Astrocyte (in vitro differentiated cells and primary cell): Measurements from ENCODE around the gene CAGE1. TPM values are rescaled to one million over a fixed set of nuclear protein-coding genes. Genes with fewer than 3 reads are reported as not detected.

Source experiments
- DNase-seq: peaks from one replicate; pipeline ENCODE4 v3.0.0-alpha.2; 2010; ENCODE audit warnings: low read depth
- FAIRE-seq: peaks from 2 replicates; lab custom pipeline; 2011; peaks lifted over from hg19 to GRCh38; lab: Jason Lieb, UNC
- H2AFZ ChIP-seq: 2 replicates; pipeline ENCODE4 v1.6.0; 2012; ENCODE audit warnings: low read depth, low read length, inconsistent platforms
- H3K27ac ChIP-seq: 2 replicates; pipeline ENCODE4 v1.5.1; 2011; ENCODE audit warnings: low read depth, low read length, inconsistent platforms
- H3K27me3 ChIP-seq: 2 replicates; pipeline ENCODE4 v1.6.0; 2011; ENCODE audit warnings: low read length, inconsistent platforms; ENCODE audit not compliant: insufficient read depth
- H3K36me3 ChIP-seq: 2 replicates; pipeline ENCODE4 v1.5.1; 2011; ENCODE audit warnings: low read length, inconsistent platforms; ENCODE audit not compliant: insufficient read depth
- H3K4me1 ChIP-seq: 2 replicates; pipeline ENCODE4 v1.5.1; 2011; ENCODE audit warnings: low read length, inconsistent platforms; ENCODE audit not compliant: insufficient read depth
- H3K4me2 ChIP-seq: 2 replicates; pipeline ENCODE4 v1.6.0; 2012; ENCODE audit warnings: low read length, inconsistent platforms
- H3K4me3 ChIP-seq: 2 replicates; pipeline ENCODE4 v1.5.1; 2011; ENCODE audit warnings: low read depth, mild to moderate bottlenecking, low read length, inconsistent platforms; ENCODE audit not compliant: insufficient read depth
- H3K79me2 ChIP-seq: 2 replicates; pipeline ENCODE4 v1.6.0; 2012; ENCODE audit warnings: mild to moderate bottlenecking, low read length, inconsistent platforms; ENCODE audit not compliant: insufficient read depth
- H3K9ac ChIP-seq: 2 replicates; pipeline ENCODE4 v1.6.0; 2012; ENCODE audit warnings: mild to moderate bottlenecking, low read length, inconsistent platforms
- H3K9me3 ChIP-seq: 2 replicates; pipeline ENCODE4 v1.5.1; 2012; ENCODE audit warnings: low read depth, mild to moderate bottlenecking, low read length, inconsistent platforms; ENCODE audit not compliant: insufficient read depth
- H4K20me1 ChIP-seq: 2 replicates; pipeline ENCODE4 v1.6.0; 2012; ENCODE audit warnings: low read length, inconsistent platforms; ENCODE audit not compliant: insufficient read depth
- H3K27ac Mint-ChIP-seq: one replicate; pipeline ENCODE4 v1.8.0; 2021; ENCODE audit warnings: mild to moderate bottlenecking, mixed read lengths; ENCODE audit not compliant: unreplicated experiment
- H3K27me3 Mint-ChIP-seq: one replicate; pipeline ENCODE4 v1.8.0; 2021; ENCODE audit warnings: low read depth, mixed read lengths; ENCODE audit not compliant: unreplicated experiment
- H3K36me3 Mint-ChIP-seq: one replicate; pipeline ENCODE4 v1.8.0; 2021; ENCODE audit warnings: low read depth, mixed read lengths; ENCODE audit not compliant: unreplicated experiment
- H3K4me1 Mint-ChIP-seq: one replicate; pipeline ENCODE4 v1.8.0; 2021; ENCODE audit warnings: low read depth, mixed read lengths; ENCODE audit not compliant: unreplicated experiment
- H3K4me3 Mint-ChIP-seq: one replicate; pipeline ENCODE4 v1.8.0; 2021; ENCODE audit warnings: mild to moderate bottlenecking, moderate library complexity, mixed read lengths; ENCODE audit not compliant: unreplicated experiment
- H3K9me3 Mint-ChIP-seq: one replicate; pipeline ENCODE4 v1.8.0; 2021; ENCODE audit warnings: mild to moderate bottlenecking, mixed read lengths; ENCODE audit not compliant: unreplicated experiment
- EZH2 ChIP-seq: IDR thresholded peaks from 2 replicates; pipeline ENCODE4 v1.6.1; 2012; ENCODE audit warnings: mild to moderate bottlenecking, low read length, inconsistent platforms; ENCODE audit not compliant: insufficient read depth
- total RNA-seq: library from RNA; stranded (reverse); gene quantifications from 2 replicates; pipeline ENCODE4 v1.2.1, GENCODE V29; 2021
- TF ChIP-seq, protein P1 (sequence below): IDR thresholded peaks from 2 replicates; pipeline ENCODE4 v1.5.1; 2011; ENCODE audit warnings: low read depth, mild to moderate bottlenecking, inconsistent platforms, low read length, moderate library complexity; ENCODE audit not compliant: insufficient read depth

The CAGE1 gene
- total RNA-seq, 1 donor from 2014 or later, result 0.30 TPM

DNA sequence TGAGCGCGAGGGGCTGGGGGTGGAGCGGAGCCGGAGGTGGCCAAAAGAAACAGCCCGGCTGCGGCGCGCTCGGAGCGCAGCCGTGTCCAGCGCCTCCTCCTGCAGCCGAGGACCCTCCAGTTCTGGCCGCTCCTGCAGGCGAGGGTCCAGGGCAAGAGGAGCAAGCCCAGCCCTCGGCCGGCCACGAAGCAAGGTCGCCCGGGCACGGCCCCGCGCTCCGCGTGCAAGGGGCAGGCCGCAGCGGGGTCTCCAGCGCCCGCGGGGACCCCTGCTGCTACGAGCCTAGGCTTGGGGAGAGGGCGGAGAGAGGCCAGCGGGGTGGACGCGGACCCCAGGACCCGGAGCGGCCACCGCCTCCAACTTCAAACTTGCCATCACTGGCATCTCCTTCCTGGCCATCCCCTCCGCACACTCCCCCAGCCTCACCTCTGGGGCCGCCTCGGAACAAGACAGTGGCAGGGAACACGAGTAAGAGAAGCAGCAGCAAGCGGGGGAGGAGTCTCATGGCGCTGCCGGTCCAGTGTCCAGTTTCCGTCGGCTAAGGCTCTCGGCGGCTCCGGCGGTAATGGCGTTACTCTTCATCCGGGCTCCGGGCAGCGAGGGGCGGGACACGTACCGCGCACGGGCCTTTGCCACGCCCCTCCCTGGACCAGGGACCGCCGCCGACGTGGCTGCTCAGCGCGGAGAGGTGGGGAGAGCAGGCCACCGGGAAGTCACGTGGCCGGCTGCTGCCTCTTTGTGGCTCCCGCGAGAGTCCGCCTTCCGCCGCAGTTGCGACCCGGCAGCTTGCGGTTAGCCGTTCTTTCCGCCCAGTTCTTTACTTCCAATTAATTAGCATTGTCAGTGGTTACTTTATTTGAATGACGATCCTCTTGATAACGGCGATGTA is 76.7 kb downstream of the CAGE1 start, which contains the start of gene SSR1:
Gene SSR1 (minus strand): TSS at position 584 of the 889 bp plus-strand sequence. CDS start 79 bp downstream, at position 505.
- Mint-ChIP-seq H3K4me1 (peaks cover 8% of the 10 kb centered on the region), H3K27me3 (no peaks in the 10 kb centered on the region), H3K9me3 (no peaks in the 10 kb centered on the region), H3K36me3 (peaks cover 11% of the 10 kb centered on the region), H3K4me3 (peak within 1 kb of the TSS; percentile 97), H3K27ac (peak within 1 kb of the TSS; percentile 96)
- H3K9ac ChIP-seq, result peak within 1 kb of the TSS; percentile 95
- peak within 1 kb of the TSS; percentile 84 for H3K4me2 ChIP-seq
- DNase-seq, result peak; percentile 91
- H4K20me1 ChIP-seq, result peaks cover 31% of the 10 kb centered on the region
- H3K9me3 ChIP-seq, result no peaks in the 10 kb centered on the region
- peak within 1 kb of the TSS; percentile 87 for H2AFZ ChIP-seq
- H3K79me2 ChIP-seq, result peaks cover 52% of the 10 kb centered on the region
- H3K36me3 ChIP-seq, result peaks cover 18% of the 10 kb centered on the region
- H3K4me3 ChIP-seq, result peak within 1 kb of the TSS; percentile 87
- H3K27ac ChIP-seq, result peak within 1 kb of the TSS; percentile 96
- no peaks in the 10 kb centered on the region for H3K27me3 ChIP-seq
- no peak for FAIRE-seq
- peaks cover 4% of the 10 kb centered on the region for H3K4me1 ChIP-seq
- TF ChIP-seq, protein P1, sequence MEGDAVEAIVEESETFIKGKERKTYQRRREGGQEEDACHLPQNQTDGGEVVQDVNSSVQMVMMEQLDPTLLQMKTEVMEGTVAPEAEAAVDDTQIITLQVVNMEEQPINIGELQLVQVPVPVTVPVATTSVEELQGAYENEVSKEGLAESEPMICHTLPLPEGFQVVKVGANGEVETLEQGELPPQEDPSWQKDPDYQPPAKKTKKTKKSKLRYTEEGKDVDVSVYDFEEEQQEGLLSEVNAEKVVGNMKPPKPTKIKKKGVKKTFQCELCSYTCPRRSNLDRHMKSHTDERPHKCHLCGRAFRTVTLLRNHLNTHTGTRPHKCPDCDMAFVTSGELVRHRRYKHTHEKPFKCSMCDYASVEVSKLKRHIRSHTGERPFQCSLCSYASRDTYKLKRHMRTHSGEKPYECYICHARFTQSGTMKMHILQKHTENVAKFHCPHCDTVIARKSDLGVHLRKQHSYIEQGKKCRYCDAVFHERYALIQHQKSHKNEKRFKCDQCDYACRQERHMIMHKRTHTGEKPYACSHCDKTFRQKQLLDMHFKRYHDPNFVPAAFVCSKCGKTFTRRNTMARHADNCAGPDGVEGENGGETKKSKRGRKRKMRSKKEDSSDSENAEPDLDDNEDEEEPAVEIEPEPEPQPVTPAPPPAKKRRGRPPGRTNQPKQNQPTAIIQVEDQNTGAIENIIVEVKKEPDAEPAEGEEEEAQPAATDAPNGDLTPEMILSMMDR, result no peak
- no peak for TF ChIP-seq EZH2

DNA sequence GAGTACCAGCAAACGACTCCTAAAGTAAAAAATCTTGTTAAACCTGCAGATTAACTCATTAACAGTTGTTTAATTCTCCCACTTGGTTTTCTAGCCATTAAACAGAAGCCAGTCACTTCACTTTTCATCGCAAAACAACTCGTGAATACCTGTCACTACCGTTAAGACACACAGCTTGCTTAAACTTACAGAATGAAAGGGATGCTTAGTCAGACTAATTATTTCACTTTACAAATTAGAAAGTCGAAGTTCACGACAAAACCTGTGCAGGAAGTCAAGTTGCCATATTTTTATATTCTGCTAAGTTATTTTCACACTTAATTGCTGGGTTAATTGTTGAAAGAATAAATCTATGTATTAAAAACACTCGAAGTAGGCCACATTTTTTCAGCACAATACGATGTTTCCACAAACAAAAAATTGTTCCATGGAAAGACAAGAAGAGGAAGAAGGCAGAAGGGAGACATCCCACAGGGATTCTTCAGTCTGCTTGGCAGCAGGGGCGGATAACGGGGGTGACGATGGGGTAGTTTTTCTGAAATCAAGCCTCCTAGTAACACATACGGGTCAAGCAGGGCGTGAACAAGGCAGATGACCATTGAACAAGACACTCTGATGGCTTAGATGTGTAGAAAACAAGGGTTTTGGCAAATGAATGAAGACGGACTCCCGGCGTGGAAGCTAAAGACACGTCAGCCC is 77.5 kb downstream of the CAGE1 start:
- Histone ChIP-seq H3K4me2 (peak overlapping the region; percentile 84), H3K36me3 (peaks cover 26% of the 10 kb centered on the region), H3K4me1 (peaks cover 4% of the 10 kb centered on the region), H3K79me2 (peaks cover 60% of the 10 kb centered on the region), H3K4me3 (peak overlapping the region; percentile 87), H3K27me3 (no peaks in the 10 kb centered on the region), H4K20me1 (peaks cover 39% of the 10 kb centered on the region), H3K9me3 (no peaks in the 10 kb centered on the region), H3K27ac (peak overlapping the region; percentile 96), H3K9ac (peak overlapping the region; percentile 95), H2AFZ (peak overlapping the region; percentile 87)
- no peak for TF ChIP-seq EZH2
- TF ChIP-seq, protein P1, result no peak
- Mint-ChIP-seq H3K27ac (peak overlapping the region; percentile 96), H3K9me3 (no peaks in the 10 kb centered on the region), H3K4me1 (peaks cover 11% of the 10 kb centered on the region), H3K36me3 (peaks cover 14% of the 10 kb centered on the region), H3K27me3 (no peaks in the 10 kb centered on the region), H3K4me3 (peak overlapping the region; percentile 97)
- DNase-seq (peak; percentile 27), FAIRE-seq (no peak)
